GM12873 (cell line): ENCODE measurements around the gene RPS15.

ENCODE experiments used
- TF ChIP-seq, protein P1 (sequence below): IDR thresholded peaks from 2 replicates; pipeline ENCODE4 v1.5.1; 2012; ENCODE audit warnings: low read depth, mild to moderate bottlenecking, moderate library complexity, low read length, control low read depth; ENCODE audit not compliant: insufficient read depth; ENCODE audit errors: missing control alignments

Gene RPS15

GRCh38 chr19:1445932-1446712 is 7.9 kb downstream of the RPS15 start:
- TF ChIP-seq, protein P1, sequence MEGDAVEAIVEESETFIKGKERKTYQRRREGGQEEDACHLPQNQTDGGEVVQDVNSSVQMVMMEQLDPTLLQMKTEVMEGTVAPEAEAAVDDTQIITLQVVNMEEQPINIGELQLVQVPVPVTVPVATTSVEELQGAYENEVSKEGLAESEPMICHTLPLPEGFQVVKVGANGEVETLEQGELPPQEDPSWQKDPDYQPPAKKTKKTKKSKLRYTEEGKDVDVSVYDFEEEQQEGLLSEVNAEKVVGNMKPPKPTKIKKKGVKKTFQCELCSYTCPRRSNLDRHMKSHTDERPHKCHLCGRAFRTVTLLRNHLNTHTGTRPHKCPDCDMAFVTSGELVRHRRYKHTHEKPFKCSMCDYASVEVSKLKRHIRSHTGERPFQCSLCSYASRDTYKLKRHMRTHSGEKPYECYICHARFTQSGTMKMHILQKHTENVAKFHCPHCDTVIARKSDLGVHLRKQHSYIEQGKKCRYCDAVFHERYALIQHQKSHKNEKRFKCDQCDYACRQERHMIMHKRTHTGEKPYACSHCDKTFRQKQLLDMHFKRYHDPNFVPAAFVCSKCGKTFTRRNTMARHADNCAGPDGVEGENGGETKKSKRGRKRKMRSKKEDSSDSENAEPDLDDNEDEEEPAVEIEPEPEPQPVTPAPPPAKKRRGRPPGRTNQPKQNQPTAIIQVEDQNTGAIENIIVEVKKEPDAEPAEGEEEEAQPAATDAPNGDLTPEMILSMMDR: no peak

- TF ChIP-seq, protein P1: no peak
These were observed 8.7 kb downstream of the RPS15 start for GRCh38 chr19:1446713-1447481.

- TF ChIP-seq, protein P1: no peak
These were observed 9.3 kb downstream of the RPS15 start for GRCh38 chr19:1447504-1447903.

GRCh38 chr19:1447944-1448343 is 9.7 kb downstream of the RPS15 start:
- TF ChIP-seq, protein P1: no peak

- TF ChIP-seq, protein P1: no peak
These were observed 11.6 kb downstream of the RPS15 start, which contains the start of gene APC2 for GRCh38 chr19:1449467-1450442. TSS of gene APC2 (plus strand) at chr19:1450121. CDS start at chr19:1453002, 2,881 bp downstream.

GRCh38 chr19:1450735-1451731 is 12.8 kb downstream of the RPS15 start:
- TF ChIP-seq, protein P1: no peak
